ENCODE results near the gene JKAMP. TPM values are rescaled to one million over a fixed set of nuclear protein-coding genes. Genes with fewer than 3 reads are reported as not detected.

JKAMP gene, protein sequence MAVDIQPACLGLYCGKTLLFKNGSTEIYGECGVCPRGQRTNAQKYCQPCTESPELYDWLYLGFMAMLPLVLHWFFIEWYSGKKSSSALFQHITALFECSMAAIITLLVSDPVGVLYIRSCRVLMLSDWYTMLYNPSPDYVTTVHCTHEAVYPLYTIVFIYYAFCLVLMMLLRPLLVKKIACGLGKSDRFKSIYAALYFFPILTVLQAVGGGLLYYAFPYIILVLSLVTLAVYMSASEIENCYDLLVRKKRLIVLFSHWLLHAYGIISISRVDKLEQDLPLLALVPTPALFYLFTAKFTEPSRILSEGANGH
- 77.6 to 97.8 TPM (median 79.2 TPM) in 5 replicates for total RNA-seq (2022; extraction: Qiagen RNA extraction; ENCODE audit: low read depth)

DNA sequence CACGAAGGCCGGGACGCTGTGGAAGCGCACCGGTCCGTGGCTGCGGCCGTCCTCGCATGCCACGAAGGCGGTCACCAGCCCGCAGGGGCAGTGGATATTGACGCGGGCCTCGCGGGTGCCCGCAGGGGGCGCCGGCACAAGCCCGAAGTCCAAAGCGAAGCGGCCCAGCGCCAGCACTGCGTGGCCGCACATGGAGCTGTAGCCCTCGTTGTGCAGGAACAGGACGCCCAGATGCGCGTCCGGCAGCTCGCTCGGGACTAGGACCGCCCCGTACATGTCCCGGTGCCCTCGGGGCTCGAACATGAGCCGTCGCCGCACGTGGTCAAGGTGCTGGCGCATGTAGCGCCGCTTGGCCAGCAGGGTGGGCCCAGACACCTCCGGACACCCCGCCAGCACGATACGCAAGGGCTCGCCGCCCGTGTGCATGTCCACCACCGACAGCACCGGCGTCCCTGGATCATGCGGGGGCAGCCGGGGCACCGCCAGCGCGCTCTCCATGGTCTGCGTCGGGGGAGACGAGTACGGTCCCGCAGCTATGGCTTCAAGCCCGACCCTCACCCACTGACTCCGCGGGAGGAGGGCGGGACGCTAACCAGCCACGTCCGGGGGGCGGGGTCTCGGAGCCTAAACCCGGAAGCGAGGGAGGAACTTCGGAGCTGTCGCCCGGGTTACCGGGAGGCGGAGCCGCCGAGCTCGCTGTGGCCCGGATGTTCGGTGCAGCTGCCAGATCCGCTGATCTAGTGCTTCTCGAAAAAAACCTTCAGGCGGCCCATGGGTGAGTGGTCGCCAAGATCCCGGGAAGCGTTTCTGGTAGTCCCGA is at the start of gene JKAMP, which contains the start of gene L3HYPDH:
Gene JKAMP (plus strand): TSS at position 699 of the 820 bp plus-strand sequence. CDS start 73 bp downstream, at position 772.
Gene L3HYPDH (minus strand): TSS at position 590 of the 820 bp plus-strand sequence. CDS start 92 bp downstream, at position 498.

DNA sequence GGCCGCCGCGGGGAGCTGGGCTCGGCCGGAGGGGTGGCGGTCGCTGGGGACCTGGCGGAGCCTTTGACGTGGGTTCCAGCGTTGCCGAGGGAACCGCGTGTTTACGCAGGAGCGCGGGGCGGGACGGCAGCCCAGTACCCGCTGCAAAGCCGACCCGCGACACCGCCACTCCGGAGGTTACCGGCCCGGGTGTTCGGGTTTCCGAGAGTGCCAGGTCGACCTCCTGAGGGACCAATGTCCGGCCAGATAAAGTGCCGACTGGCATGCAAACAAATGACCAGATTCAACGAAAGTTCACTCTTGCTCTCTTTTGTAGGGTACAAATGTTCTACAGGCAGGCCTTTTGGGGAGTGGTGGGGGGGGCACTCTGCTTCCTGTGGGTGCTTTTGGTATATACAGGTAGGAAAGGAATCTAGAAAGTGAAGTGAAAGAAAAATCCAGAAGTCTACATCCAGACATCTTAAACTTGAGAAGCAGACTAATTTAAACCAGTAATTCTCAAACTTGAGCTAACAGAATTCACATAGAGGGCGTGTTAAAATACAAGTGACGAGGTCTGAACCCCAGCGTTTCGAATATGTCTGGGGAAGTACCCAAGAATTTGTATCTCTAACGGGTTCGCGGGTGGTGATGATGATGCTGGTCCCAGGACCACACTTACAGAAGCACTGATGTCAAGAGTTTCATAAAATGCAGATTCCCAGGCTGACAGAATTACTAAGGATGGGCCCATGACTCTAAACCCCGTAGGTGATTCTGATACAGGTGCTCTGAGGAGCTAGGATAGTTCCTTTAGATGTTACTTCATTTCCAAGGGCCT is 18.8 kb upstream of the JKAMP start, which contains the start of gene GPR135:
Gene GPR135 (minus strand): TSS at position 65 of the 820 bp plus-strand sequence. CDS start 154 bp downstream, outside the sequence.

Other genes starting within 250 kb of the JKAMP start
- gene GPR135, start 19.1 kb upstream of the JKAMP start, total RNA-seq (2022; extraction: Qiagen RNA extraction; ENCODE audit: low read depth): 1.0 to 1.6 TPM (median 1.4 TPM) in 5 replicates
- gene L3HYPDH, start 109 bp upstream of the JKAMP start, total RNA-seq (2022; extraction: Qiagen RNA extraction; ENCODE audit: low read depth): 42.3 to 50.9 TPM (median 48.9 TPM) in 5 replicates
- gene CCDC175, start 92.3 kb downstream of the JKAMP start, total RNA-seq (2022; extraction: Qiagen RNA extraction; ENCODE audit: low read depth): not detected in 5 replicates

All from A549 treated with CpdA at 1 μM for 4 hours (cell line).